ENCODE results near the gene PDGFA.

DNA sequence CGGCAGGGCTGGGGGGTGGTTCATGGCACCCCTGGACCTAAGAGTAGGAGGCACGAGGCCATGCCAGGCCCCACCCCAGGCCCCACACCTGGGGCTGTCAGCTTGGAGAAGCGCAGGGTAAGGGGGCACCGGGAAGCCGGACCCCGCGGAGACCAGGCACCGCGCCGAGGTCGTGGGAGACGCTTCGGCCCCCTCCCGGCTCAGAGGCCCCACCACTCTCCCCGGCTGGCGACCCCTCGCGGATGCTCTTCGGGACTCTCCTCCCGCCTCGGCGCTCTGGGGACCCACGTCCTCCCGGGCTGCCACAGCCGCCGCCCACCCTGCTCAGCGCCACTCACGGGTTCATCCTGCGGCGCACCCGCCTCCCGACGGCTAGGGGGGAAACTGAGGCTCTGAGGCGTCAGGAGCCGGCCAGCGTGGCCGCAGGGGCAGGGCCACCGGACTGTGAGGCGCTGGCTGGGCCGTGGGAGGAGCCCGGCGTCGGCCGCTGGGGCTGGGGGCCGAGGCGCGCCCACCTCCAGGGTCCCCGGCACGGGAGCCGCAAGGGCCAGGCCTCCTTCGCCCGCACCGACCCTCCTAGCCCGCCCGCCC lies 25.9 kb downstream of the PDGFA start:
- TF ChIP-seq, protein P1, sequence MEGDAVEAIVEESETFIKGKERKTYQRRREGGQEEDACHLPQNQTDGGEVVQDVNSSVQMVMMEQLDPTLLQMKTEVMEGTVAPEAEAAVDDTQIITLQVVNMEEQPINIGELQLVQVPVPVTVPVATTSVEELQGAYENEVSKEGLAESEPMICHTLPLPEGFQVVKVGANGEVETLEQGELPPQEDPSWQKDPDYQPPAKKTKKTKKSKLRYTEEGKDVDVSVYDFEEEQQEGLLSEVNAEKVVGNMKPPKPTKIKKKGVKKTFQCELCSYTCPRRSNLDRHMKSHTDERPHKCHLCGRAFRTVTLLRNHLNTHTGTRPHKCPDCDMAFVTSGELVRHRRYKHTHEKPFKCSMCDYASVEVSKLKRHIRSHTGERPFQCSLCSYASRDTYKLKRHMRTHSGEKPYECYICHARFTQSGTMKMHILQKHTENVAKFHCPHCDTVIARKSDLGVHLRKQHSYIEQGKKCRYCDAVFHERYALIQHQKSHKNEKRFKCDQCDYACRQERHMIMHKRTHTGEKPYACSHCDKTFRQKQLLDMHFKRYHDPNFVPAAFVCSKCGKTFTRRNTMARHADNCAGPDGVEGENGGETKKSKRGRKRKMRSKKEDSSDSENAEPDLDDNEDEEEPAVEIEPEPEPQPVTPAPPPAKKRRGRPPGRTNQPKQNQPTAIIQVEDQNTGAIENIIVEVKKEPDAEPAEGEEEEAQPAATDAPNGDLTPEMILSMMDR (IDR thresholded peaks at IDR 0.05) = no peak
- TF ChIP-seq POLR2A (IDR thresholded peaks at IDR 0.05) (no peak), POLR2AphosphoS5 (IDR thresholded peaks at IDR 0.05; ENCODE audit: insufficient read depth in 1 of 2, low read depth in 1 of 2) (no peak)
